Measurements from ENCODE around the gene CACNA2D1.
"Not testable (repeated sequence)": the region's sequence is repeated elsewhere in the genome, so short reads cannot be mapped to it uniquely, and the experiment has no call there.

Gene CACNA2D1

DNA sequence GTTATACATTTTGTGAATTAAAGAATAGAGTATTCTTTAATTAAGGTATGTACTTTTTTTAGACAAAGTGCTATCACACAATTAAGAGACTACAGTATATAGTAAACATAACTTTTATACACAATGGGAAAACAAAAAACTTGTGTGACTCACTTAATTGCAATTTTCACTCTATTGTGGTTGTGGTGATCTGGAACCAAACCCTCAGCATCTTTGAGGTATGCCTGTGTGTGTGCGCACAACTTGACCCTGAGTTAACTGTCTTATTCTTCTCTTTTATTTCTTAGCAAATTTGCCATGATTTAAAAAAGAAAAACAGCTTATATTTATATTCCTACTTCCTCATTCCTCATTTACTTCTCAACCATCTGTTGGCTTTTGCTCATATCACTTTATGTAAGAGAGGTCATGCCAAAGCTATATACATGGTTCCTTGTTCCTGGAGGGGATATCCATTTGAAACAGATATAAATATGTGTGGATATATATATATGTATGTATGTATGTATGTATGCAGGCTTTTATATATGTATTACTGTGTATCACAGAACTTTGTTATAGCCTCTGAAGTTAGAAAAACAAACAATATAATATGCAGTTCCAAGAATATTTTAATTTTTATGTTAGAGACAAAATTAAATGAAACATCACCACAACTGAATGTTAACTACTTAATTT, 414.2 kb downstream of the CACNA2D1 start:
- H3K27me3 ChIP-seq (ENCODE audit: low read depth, low read length) = no peaks in the 10 kb centered on the region
- no peaks in the 10 kb centered on the region for H3K9me3 ChIP-seq (ENCODE audit: control insufficient read depth in 1 of 2, low read length in 2 of 2)
- no peaks in the 10 kb centered on the region for H3K36me3 ChIP-seq (ENCODE audit: control insufficient read depth in 1 of 2, insufficient read depth in 2 of 2, low read length in 2 of 2)
- H3K4me3 ChIP-seq (ENCODE audit: low read depth in 1 of 2, low read length in 2 of 2) = no peak overlapping the region
- H3K4me1 ChIP-seq (ENCODE audit: control insufficient read depth in 1 of 2, insufficient read depth in 2 of 2, low read length in 2 of 2) = no peaks in the 10 kb centered on the region
- no peak overlapping the region for H3K27ac ChIP-seq (ENCODE audit: low read length)

DNA sequence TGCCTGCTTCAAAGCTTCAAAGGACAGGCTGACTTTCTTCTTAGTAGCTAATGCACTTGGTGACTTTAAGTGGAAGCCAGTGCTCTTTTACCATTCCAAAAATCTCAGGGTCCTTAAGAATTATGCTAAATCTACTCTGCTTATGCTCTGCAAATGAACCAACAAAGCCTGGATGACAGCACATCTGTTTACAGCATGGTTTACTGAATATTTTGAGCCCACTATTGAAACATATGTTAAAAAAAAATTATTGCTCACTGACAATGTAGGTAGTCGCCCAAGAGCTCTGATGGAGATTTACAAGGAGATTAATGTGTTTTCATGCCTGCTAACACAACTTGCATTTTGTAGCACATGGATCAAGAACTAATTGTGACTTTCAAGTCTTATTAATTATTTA, 415.5 kb downstream of the CACNA2D1 start:
- no peaks in the 10 kb centered on the region for H3K27me3 ChIP-seq (ENCODE audit: low read depth, low read length)
- H3K4me3 ChIP-seq (ENCODE audit: low read depth in 1 of 2, low read length in 2 of 2) = no peak overlapping the region
- H3K9me3 ChIP-seq (ENCODE audit: control insufficient read depth in 1 of 2, low read length in 2 of 2) = no peaks in the 10 kb centered on the region
- no peaks in the 10 kb centered on the region for H3K4me1 ChIP-seq (ENCODE audit: control insufficient read depth in 1 of 2, insufficient read depth in 2 of 2, low read length in 2 of 2)
- H3K36me3 ChIP-seq (ENCODE audit: control insufficient read depth in 1 of 2, insufficient read depth in 2 of 2, low read length in 2 of 2) = no peaks in the 10 kb centered on the region
- no peak overlapping the region for H3K27ac ChIP-seq (ENCODE audit: low read length)

DNA sequence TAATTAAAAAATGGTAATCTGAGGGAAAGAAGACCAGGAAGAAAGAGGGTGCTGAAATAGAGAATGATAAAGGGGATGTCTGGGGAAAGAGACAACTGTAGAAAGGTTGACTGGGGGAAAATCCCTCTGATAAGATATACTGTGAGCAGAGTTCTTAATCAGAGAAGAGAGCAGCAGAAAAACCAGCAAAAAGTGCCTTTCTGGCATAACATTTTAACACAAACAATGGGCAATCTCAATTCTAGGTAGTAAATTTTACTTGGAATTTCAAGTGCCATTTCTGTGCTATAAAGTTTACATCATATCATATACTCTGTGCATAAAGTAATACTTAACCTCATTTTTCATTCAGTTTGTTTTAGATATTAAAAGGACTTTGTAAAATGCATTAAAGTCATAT, 421.9 kb downstream of the CACNA2D1 start:
- Histone ChIP-seq H3K27ac (ENCODE audit: low read length) (no peak overlapping the region), H3K27me3 (ENCODE audit: low read depth, low read length) (no peaks in the 10 kb centered on the region), H3K36me3 (ENCODE audit: control insufficient read depth in 1 of 2, insufficient read depth in 2 of 2, low read length in 2 of 2) (no peaks in the 10 kb centered on the region), H3K4me1 (ENCODE audit: control insufficient read depth in 1 of 2, insufficient read depth in 2 of 2, low read length in 2 of 2) (no peaks in the 10 kb centered on the region), H3K4me3 (ENCODE audit: low read depth in 1 of 2, low read length in 2 of 2) (no peak overlapping the region), H3K9me3 (ENCODE audit: control insufficient read depth in 1 of 2, low read length in 2 of 2) (no peaks in the 10 kb centered on the region)

DNA sequence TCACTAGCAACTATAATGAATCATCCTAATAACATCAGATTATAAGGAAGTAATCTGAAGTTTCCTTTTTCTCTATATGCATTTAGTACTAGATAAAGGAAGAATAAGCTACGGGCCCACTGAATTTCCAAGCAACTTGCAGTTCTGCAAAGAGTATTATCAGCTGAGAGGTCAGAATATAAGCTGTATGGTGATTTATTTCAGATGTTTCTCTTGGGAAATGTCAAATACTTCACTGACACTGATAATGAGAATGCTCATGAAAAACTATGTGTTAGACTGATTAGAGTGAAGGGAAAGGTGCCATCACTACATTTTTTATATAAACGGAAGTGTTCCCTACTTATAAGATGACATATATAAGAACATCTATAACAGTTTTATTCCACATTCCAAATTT, 422.5 kb downstream of the CACNA2D1 start:
- Histone ChIP-seq H3K9me3 (ENCODE audit: control insufficient read depth in 1 of 2, low read length in 2 of 2) (no peaks in the 10 kb centered on the region), H3K36me3 (ENCODE audit: control insufficient read depth in 1 of 2, insufficient read depth in 2 of 2, low read length in 2 of 2) (no peaks in the 10 kb centered on the region), H3K27ac (ENCODE audit: low read length) (no peak overlapping the region), H3K4me1 (ENCODE audit: control insufficient read depth in 1 of 2, insufficient read depth in 2 of 2, low read length in 2 of 2) (no peaks in the 10 kb centered on the region), H3K27me3 (ENCODE audit: low read depth, low read length) (no peaks in the 10 kb centered on the region), H3K4me3 (ENCODE audit: low read depth in 1 of 2, low read length in 2 of 2) (no peak overlapping the region)

DNA sequence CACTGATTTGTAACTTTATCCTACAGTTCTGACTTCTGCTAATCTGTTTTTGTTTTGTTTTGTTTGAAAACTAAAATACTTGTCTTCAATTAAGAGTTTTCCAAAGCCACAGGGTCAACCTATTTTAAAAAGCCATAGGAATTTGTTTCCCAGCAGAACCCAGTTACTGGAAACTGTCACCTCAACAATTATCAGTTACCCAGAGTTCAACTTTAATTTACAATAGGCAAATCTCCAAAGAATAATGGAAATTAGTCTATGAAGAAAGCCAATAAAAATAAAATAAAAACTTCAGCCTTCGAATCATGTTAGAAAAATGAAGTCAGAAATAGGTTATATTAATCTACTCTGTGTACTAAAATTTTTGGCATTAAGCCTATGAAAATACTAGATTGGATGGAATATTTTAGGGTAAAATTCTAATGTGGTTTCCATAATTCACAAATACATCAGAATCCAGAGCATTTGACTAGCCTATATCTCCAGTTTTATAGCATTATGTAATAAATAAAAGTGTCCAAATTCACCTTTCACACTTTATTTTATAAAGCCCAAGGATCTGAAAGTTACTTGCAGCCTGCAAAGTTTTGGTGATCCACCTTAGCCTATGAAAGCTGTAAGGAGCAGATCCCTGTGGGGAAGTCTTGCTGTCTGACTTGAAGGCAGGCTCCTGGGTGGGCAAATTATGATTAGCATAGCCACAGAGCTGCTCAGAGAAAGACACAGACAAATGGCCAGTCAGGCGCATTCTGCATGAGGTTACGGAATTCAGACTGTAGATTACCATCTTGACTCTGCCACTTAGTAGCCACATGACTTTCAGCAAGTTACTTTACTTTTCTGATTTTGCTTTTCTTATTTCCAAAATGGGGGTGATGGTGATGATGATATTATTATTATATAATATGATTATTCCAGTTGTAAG, 423.8 kb downstream of the CACNA2D1 start:
- no peaks in the 10 kb centered on the region for H3K36me3 ChIP-seq (ENCODE audit: control insufficient read depth in 1 of 2, insufficient read depth in 2 of 2, low read length in 2 of 2)
- H3K4me3 ChIP-seq (ENCODE audit: low read depth in 1 of 2, low read length in 2 of 2) = no peak overlapping the region
- H3K27ac ChIP-seq (ENCODE audit: low read length) = no peak overlapping the region
- no peaks in the 10 kb centered on the region for H3K9me3 ChIP-seq (ENCODE audit: control insufficient read depth in 1 of 2, low read length in 2 of 2)
- H3K27me3 ChIP-seq (ENCODE audit: low read depth, low read length) = no peaks in the 10 kb centered on the region
- H3K4me1 ChIP-seq (ENCODE audit: control insufficient read depth in 1 of 2, insufficient read depth in 2 of 2, low read length in 2 of 2) = no peaks in the 10 kb centered on the region

DNA sequence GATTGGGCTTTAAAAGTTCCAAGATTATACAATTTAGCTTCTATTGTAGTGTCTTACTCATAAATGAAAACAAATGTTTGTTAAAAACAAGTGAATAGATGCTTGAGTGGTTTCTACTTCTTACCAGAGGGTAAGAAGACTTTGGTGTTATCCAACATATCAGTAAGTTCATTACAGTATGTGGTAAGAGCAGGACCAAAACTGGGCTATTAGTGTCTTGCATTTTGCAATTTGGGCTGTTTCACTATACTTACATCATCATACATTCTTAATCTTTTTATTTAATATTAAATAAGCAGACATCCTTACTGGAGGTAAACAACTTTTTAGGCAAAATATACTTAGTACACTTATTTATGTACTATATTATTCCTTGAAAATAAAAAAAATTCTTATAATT, 425.4 kb downstream of the CACNA2D1 start:
- no peak overlapping the region for H3K27ac ChIP-seq (ENCODE audit: low read length)
- H3K4me3 ChIP-seq (ENCODE audit: low read depth in 1 of 2, low read length in 2 of 2) = no peak overlapping the region
- H3K36me3 ChIP-seq (ENCODE audit: control insufficient read depth in 1 of 2, insufficient read depth in 2 of 2, low read length in 2 of 2) = no peaks in the 10 kb centered on the region
- H3K4me1 ChIP-seq (ENCODE audit: control insufficient read depth in 1 of 2, insufficient read depth in 2 of 2, low read length in 2 of 2) = no peaks in the 10 kb centered on the region
- no peaks in the 10 kb centered on the region for H3K27me3 ChIP-seq (ENCODE audit: low read depth, low read length)
- H3K9me3 ChIP-seq (ENCODE audit: control insufficient read depth in 1 of 2, low read length in 2 of 2) = no peaks in the 10 kb centered on the region

DNA sequence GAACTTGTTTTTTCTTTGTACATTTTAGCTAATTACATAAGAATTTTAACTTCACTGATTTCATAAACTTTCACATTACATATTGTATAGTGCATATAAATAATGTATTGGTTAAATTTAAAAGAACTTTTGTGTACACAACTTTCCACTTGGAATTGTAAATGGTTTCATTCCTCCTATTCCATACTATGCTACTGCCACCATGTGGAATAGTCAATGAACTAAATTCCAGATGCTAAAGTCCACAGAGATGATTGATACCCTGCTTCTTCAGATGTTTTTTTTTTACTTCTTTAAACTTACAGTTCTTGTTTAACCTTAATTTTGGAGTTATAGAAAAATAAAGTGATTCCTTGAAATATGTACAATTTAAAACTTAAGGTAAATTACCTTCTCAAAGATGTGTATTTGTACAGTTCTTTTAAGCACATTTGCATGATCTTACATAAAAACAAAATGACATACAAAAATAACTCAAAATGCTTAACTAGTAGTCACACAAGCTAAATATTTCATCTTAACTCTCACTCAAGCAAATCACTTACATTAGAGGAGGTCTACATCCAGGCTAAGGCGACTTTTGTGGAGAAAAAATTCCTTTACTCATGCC, 426.1 kb downstream of the CACNA2D1 start:
- Histone ChIP-seq H3K9me3 (ENCODE audit: control insufficient read depth in 1 of 2, low read length in 2 of 2) (no peaks in the 10 kb centered on the region), H3K27me3 (ENCODE audit: low read depth, low read length) (no peaks in the 10 kb centered on the region), H3K4me1 (ENCODE audit: control insufficient read depth in 1 of 2, insufficient read depth in 2 of 2, low read length in 2 of 2) (no peaks in the 10 kb centered on the region), H3K27ac (ENCODE audit: low read length) (no peak overlapping the region), H3K4me3 (ENCODE audit: low read depth in 1 of 2, low read length in 2 of 2) (no peak overlapping the region), H3K36me3 (ENCODE audit: control insufficient read depth in 1 of 2, insufficient read depth in 2 of 2, low read length in 2 of 2) (no peaks in the 10 kb centered on the region)

DNA sequence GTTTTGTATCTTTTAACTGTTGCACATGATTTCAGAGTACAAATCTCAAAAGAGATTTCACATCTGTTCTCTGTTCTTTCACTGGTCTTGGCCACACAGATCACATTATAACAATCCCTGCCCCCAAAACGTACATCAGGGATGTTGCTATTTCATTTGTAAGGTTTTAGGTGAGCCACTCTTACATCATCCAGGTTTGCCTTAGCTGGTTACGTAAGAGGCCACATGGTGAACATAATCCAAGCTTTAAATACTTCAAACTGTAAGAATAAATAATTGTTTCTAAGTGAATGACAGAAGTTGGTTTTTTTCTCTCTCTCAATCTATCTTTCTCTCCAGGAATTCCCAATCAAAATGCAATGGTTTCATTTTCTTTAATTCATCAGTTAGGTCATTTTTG, 427.8 kb downstream of the CACNA2D1 start:
- Histone ChIP-seq H3K9me3 (ENCODE audit: control insufficient read depth in 1 of 2, low read length in 2 of 2) (no peaks in the 10 kb centered on the region), H3K4me3 (ENCODE audit: low read depth in 1 of 2, low read length in 2 of 2) (no peak overlapping the region), H3K36me3 (ENCODE audit: control insufficient read depth in 1 of 2, insufficient read depth in 2 of 2, low read length in 2 of 2) (no peaks in the 10 kb centered on the region), H3K27ac (ENCODE audit: low read length) (no peak overlapping the region), H3K4me1 (ENCODE audit: control insufficient read depth in 1 of 2, insufficient read depth in 2 of 2, low read length in 2 of 2) (no peaks in the 10 kb centered on the region), H3K27me3 (ENCODE audit: low read depth, low read length) (no peaks in the 10 kb centered on the region)

DNA sequence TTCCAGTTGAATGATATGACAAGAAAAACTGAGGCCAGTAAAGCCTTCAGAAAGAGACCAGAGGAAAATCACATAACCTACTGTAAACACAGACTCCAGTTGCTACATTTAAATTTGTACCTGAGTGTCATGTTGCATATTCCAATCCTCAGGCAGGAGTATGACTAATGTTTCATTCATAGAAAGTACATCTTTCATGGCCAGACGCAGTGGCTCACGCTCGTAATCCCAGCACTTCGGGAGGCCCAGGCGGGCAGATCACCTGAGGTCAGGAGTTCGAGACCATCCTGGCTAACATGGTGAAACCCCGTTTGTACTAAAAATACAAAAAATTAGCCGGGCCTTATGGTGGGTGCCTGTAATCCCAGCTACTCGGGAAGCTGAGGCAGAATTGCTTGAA, 429.0 kb downstream of the CACNA2D1 start:
- not testable (repeated sequence) for H3K27me3 ChIP-seq (ENCODE audit: low read depth, low read length); H3K4me3 ChIP-seq (ENCODE audit: low read depth in 1 of 2, low read length in 2 of 2); H3K36me3 ChIP-seq (ENCODE audit: control insufficient read depth in 1 of 2, insufficient read depth in 2 of 2, low read length in 2 of 2); H3K4me1 ChIP-seq (ENCODE audit: control insufficient read depth in 1 of 2, insufficient read depth in 2 of 2, low read length in 2 of 2); H3K9me3 ChIP-seq (ENCODE audit: control insufficient read depth in 1 of 2, low read length in 2 of 2); H3K27ac ChIP-seq (ENCODE audit: low read length)

DNA sequence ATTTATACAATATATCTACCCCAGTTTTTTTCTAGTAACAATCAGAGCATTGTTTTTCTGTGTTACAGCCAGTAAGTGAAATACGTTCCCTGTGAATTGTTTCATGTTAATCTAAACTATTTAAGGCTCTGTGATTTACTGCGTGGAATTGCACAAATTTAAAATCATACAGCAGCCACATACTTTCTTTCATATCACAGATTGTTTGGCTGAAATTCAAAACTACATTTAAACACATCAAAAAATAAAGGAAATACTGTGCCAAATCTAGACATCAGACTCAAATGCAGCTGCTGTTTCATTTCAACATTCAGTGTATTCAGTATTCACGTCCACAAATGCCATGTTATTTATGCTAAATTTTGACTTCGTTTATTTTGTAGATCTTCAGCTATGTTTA, 431.1 kb downstream of the CACNA2D1 start:
- no peaks in the 10 kb centered on the region for H3K27me3 ChIP-seq (ENCODE audit: low read depth, low read length)

DNA sequence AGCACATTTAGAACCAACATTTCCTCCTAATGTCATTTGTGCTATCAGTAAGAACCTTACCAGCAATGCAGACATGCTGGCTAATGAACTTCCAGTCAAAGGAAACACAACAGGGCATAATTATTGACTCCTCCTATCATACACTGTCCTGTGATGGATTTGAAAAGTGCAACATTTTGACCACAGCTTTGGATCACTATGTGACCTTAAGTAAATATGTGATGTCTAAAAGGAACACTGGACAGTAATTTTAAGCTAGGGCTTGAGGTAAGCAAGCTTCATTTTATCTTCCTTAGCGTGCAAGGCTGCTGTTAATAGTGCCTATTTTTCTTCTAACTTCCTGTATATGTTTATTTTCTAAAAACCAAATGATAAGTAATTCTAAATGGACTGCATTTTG, 433.2 kb downstream of the CACNA2D1 start:
- Histone ChIP-seq H3K27me3 (ENCODE audit: low read depth, low read length) (no peaks in the 10 kb centered on the region), H3K36me3 (ENCODE audit: control insufficient read depth in 1 of 2, insufficient read depth in 2 of 2, low read length in 2 of 2) (peaks cover 0 to 3% of the 10 kb centered on the region in 2 donors), H3K9me3 (ENCODE audit: control insufficient read depth in 1 of 2, low read length in 2 of 2) (no peaks in the 10 kb centered on the region), H3K4me3 (ENCODE audit: low read depth in 1 of 2, low read length in 2 of 2) (no peak overlapping the region), H3K27ac (ENCODE audit: low read length) (no peak overlapping the region), H3K4me1 (ENCODE audit: control insufficient read depth in 1 of 2, insufficient read depth in 2 of 2, low read length in 2 of 2) (no peaks in the 10 kb centered on the region)

More for the DNA sequence above, 431.1 kb downstream of the CACNA2D1 start:
- Histone ChIP-seq H3K4me3 (ENCODE audit: low read depth in 1 of 2, low read length in 2 of 2) (no peak overlapping the region), H3K4me1 (ENCODE audit: control insufficient read depth in 1 of 2, insufficient read depth in 2 of 2, low read length in 2 of 2) (no peaks in the 10 kb centered on the region), H3K9me3 (ENCODE audit: control insufficient read depth in 1 of 2, low read length in 2 of 2) (no peaks in the 10 kb centered on the region), H3K27ac (ENCODE audit: low read length) (no peak overlapping the region), H3K36me3 (ENCODE audit: control insufficient read depth in 1 of 2, insufficient read depth in 2 of 2, low read length in 2 of 2) (no peaks in the 10 kb centered on the region)
